Measurements from ENCODE around the gene ZC3H12D.
"Not testable (repeated sequence)": the region's sequence is repeated elsewhere in the genome, so short reads cannot be mapped to it uniquely, and the experiment has no call there.

Gene ZC3H12D

DNA sequence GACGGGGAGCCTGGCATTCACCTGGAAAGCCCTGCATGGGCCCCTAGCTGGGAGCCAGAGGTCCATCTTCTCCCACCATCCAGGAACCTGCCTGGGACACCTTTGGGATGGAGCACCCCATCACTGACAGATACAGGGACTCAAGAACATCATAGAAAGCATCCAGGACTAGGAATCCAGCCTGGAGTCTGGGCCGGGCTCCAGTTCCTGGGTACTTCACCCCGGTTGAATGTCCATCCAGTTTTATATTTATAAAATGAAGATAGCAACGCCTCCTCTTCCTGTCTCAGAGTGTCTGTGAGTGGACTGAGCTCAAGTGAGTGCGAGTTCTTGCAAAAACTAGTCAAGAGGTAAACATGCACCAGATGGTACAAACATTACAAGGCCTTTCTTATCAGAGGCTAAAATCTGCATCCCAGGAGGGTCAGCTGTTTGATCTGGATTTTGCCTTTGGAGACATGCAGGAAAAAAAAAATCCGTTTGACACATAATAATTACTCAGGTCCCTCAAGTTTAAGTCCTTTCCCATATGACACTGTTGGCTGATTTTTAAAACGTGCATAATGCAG lies 27.4 kb downstream of the ZC3H12D start:
- no peak for DNase-seq

DNA sequence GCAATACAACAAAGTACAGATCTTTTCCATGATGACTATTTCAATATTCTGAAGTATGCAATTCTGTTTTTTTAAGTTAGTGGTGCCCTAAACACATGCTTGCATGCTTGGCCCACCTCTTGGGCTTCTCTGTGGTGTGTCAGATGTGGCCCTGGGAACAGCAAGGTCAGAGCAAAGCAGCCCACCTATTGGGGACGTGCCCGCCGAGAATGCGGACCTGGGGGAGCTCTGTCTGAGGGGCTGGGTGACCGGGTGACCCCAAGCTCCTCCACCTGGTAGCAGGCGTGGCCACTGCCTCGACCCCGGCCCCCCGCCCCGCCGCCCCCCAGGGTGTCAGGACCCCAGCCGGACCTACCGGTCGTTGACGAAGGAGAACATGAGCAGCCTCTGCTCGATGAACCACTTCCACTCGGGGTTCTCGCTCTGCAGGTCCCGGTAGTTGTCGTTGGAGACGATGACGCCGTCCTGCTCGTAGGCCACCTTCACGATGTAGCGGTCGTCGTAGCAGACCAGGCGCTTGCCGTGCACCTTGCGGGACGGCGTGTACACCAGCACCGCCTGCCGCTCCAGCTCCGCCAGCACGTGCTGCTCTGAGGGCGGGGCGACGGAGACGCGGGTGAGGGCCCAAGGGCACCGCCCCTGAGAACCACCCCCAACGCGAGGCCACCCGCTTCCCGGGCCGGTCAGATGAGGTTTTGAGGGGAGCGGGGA lies 28.3 kb downstream of the ZC3H12D start:
- DNase-seq = no peak

DNA sequence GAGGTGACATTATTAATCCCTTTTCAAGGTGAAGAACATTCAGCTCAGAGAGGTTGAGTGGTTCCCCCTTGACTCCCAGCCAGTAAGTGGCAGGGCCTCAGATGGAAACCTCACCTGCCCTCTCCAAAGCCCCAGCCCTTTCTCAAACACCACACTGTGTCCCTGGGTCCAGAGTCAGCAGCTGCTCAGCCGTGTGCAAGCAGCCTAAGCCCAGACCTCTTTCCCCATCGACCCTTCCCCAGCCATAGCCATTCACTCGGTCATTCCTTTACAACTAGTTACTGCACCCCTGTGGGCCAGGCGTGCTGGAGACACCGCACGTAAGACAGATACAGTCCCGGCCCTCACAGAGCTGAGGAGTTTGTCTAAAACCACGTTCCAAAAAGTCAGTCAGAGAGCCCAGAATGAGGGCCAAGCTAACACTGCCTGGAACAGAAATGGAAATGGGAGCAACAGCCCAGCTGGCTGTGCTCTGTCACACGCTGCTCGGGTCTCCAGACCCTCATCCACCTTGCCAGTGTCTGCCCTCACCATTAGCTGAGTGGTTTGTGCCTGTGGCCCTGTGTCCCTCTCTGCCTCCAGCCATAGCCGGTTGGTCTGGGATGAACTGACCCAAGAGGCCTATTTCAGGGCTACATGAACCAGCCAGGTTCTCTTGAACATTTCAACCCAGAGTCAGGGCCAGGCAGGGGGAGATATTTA lies 29.6 kb downstream of the ZC3H12D start:
- DNase-seq = no peak

DNA sequence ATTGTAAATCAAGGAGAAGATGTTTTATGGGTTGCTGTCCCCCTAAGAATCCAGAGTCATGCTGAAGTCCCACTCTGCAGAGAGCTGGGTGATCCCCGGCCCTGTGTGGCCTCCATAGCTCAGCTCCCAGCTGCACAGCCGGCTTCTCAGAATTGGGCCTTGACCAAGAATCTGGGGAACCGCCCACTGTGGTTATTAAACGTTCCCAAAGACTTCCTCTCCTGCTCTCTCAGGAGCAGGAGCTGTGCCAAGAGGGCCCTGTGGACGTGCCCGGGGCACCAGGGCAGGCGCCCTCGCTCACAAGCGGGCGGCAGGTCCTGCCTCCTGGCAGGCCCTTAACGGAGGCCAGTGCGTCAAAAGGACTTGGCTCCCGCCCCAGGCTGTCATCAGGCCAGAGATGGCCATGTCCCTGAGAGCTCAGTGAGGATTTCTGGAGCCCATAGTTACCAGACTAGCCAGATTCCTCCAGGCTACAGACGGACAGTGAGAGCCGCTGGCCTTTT lies 30.4 kb downstream of the ZC3H12D start:
- DNase-seq = no peak

DNA sequence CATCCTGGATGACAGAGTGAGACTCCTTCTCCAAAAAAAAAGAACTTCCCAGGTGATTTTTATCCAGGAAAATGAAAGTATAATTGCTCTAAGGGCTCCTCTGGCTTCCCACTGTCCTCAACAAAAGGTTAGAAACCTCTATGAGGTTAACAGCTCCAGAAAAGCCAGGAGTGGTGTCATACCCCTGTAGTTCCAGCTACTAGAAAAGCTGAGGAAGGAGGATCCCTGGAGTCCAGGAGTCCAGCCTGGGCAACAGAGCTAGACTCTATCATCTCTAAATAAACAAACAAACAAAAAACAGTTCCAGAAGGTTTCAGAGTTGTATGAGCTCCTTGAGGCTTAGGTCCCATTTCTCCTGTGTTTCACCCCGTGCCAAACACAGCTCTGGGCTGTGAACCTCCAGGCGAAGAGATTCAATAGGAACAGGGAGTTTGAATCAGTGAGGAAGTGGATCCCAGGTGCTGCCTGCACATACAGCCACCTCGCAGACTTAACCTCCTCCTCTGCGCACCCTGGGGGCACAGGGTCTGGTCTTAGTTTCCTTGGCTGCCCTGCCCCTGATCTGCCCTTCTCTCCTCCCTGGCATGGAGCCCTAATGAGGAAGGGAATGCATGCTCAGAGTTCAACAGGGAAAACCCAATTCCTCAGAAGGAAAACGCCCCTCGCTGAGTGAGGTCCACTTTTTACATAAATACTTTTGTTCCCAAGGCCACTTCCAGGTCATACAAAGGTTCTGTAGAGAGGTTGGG lies 31.0 kb downstream of the ZC3H12D start:
- no peak for DNase-seq

GRCh38 chr6:149452037-149452939 lies 32.5 kb downstream of the ZC3H12D start:
- DNase-seq = no peak

GRCh38 chr6:149451376-149452036 lies 33.3 kb downstream of the ZC3H12D start:
- no peak for DNase-seq

GRCh38 chr6:149450679-149451375 lies 34.0 kb downstream of the ZC3H12D start:
- no peak for DNase-seq

DNA sequence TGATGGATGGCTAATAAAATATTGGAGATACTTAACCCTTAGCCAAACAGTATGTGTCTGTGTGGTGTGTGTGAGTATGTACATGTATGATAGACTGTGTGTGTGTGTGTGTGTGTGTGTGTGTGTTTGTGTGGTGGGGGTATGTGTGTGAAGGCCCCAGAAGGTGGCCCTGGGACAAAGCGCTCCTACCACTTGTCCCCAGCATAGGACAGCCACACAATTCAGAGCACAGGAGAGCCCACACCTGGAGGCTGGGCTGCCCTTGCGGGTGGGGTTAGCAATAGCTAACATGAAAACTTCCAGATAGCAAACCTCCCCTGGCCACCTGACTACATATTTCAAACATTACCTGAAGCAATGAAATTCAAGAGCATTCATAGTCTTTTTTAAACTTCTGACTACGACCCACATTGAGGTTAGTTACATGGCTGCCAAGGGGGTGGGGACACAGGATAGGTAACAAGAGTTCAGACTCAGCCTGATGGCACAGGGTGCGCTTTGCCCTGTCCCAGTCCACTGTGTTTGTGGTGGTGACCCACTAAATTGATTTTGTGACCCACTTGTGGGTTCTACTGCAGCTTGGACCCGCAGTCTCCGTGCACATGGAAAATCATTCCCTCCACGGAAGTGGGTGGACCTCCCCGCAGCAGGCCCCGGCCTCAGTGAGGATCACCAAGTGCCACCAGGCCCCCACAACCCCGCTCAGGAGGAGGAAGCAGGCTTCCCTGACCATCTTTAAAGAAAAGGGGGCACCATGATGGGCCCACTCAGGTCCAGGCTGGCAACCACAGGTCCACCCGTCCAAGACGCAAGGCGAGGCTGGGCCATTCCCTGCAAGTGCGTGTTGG lies 34.8 kb downstream of the ZC3H12D start:
- DNase-seq = no peak

- no peak for DNase-seq
Observed at GRCh38 chr6:149448821-149449453, 35.9 kb downstream of the ZC3H12D start.

GRCh38 chr6:149446791-149447376 lies 37.9 kb downstream of the ZC3H12D start:
- DNase-seq = no peak

GRCh38 chr6:149445573-149445972 lies 39.2 kb downstream of the ZC3H12D start:
- no peak for DNase-seq

DNA sequence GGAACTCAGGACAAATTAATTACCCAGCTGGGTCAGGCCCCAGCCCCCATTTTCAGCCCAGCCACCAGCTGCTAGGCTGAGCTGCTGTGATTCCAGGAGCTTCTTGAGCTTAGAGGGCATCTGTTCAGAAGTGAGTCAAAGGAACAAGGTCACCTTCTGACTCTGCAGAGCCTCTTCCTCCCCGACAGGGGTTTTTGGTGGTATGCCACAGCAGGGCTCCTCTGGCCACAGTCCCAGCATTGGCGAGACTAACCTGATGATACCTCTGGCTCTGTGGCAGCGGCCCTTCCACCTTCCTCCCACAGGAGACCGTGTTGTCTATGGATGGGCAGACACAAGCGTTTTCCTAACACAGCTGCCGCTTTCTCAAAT lies 39.7 kb downstream of the ZC3H12D start:
- DNase-seq = no peak

- not testable (repeated sequence) for DNase-seq
Observed at GRCh38 chr6:149444360-149445094, 40.3 kb downstream of the ZC3H12D start.

DNA sequence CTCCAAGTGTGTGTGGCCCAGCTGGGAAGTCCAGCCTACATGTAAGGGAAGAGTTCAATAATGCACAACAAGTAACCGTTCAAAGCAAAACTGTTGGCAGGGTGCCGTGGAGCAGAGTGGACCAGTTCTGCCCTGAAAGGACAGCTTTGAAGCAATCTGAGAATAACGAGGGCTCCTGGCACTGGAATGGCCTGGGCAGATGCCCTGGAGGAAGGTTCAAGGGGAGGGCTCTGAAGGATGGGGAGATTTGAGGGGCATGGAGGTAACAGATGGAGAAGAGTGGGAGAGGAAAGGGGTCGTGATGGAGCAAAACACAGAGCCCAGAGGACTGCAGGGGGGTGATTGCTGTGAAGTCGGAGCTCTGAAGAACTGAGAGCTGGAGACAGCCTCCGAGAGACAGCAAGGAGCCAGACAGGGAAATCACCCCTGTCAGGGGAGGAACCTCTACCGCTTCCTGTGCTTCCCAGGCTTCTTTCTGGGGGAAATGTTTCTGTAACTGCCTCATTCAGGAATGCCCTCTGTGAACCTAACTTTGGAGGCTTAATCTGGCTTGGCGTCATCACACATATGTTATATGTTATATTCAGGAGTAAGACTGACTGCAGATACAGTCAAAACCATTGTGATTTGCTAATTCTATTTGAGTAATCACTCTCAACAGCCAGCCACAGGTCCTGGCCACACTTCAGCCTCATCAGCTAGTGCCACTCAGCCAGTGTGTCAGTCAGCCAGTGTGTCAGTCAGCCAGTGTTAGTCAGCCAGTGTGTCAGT lies 41.2 kb downstream of the ZC3H12D start:
- peak; percentile 41 for DNase-seq

- no peak for DNase-seq
Observed at GRCh38 chr6:149441740-149442139, 43.1 kb downstream of the ZC3H12D start.

Measured in amniotic stem cell (primary cell).